Breast epithelium (tissue), 3 donors: Measurements from ENCODE around the gene IL12RB2.

Experiments used
- POLR2AphosphoS5 ChIP-seq, 3 donors: sonication (generic); formaldehyde crosslinking; IDR thresholded peaks; one replicate each; pipeline ENCODE4 v1.6.1; 2017; ENCODE audit warnings: antibody characterized with exemption in 3 of 3
- TF ChIP-seq, protein P1 (sequence below), 3 donors: fragments of 450-650 bp; IDR thresholded peaks; one replicate each; pipeline ENCODE4 v1.5.1; 2016 to 2017; ENCODE audit warnings: antibody characterized with exemption in 3 of 3, mild to moderate bottlenecking in 3 of 3, moderate library complexity in 3 of 3

DNA sequence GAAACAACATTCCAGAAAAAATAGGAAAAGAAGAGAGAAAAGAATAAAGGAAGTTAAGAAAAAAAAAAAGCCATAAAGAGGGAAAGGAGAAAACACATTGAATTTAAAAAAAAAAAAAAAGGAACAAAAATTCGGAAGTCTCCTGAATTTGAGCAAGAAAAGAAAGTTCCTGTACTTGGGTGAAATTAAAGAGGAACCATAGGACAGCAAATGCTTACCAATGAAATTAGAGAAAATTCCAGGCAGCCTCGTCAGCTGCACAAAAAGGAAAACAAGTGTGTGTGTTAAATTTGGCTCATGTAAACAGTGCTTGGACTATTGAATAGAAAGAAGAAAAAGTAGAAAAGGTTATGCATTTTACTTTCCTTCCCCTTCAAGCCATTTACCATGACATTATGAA lies 4.9 kb downstream of the IL12RB2 start:
- TF ChIP-seq, protein P1, sequence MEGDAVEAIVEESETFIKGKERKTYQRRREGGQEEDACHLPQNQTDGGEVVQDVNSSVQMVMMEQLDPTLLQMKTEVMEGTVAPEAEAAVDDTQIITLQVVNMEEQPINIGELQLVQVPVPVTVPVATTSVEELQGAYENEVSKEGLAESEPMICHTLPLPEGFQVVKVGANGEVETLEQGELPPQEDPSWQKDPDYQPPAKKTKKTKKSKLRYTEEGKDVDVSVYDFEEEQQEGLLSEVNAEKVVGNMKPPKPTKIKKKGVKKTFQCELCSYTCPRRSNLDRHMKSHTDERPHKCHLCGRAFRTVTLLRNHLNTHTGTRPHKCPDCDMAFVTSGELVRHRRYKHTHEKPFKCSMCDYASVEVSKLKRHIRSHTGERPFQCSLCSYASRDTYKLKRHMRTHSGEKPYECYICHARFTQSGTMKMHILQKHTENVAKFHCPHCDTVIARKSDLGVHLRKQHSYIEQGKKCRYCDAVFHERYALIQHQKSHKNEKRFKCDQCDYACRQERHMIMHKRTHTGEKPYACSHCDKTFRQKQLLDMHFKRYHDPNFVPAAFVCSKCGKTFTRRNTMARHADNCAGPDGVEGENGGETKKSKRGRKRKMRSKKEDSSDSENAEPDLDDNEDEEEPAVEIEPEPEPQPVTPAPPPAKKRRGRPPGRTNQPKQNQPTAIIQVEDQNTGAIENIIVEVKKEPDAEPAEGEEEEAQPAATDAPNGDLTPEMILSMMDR (IDR thresholded peaks at IDR 0.05), result no peak
- TF ChIP-seq POLR2AphosphoS5 (IDR thresholded peaks at IDR 0.05), result no peak
